ENCODE measurements around the gene ALKBH2.

DNA sequence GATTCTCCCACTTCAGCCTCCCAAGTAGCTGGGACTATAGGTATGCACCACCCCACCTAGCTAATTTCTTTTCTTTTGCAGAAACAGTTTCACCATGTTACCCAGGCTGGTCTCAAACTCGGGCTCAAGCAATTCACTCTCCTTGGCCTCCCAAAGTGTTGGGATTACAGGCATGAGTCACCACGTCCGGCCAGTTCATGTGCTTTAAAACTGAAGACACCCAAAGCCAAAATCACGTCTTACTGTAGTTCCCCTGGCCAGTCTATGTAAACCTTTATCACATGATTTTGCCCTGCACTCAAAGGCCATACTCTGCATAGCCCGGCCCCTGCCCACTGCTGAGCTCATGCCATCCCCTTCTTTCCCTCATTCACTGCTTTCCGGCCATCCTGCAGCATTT is 4.5 kb downstream of the ALKBH2 start:
- TF ChIP-seq CREB1 (CRISPR knock-in tag; IDR thresholded peaks at IDR 0.05; ENCODE audit: low read depth): no peak
- TF ChIP-seq ZNF331 (CRISPR knock-in tag; IDR thresholded peaks at IDR 0.05; ENCODE audit: low read depth): no peak
- TF ChIP-seq, protein P1, sequence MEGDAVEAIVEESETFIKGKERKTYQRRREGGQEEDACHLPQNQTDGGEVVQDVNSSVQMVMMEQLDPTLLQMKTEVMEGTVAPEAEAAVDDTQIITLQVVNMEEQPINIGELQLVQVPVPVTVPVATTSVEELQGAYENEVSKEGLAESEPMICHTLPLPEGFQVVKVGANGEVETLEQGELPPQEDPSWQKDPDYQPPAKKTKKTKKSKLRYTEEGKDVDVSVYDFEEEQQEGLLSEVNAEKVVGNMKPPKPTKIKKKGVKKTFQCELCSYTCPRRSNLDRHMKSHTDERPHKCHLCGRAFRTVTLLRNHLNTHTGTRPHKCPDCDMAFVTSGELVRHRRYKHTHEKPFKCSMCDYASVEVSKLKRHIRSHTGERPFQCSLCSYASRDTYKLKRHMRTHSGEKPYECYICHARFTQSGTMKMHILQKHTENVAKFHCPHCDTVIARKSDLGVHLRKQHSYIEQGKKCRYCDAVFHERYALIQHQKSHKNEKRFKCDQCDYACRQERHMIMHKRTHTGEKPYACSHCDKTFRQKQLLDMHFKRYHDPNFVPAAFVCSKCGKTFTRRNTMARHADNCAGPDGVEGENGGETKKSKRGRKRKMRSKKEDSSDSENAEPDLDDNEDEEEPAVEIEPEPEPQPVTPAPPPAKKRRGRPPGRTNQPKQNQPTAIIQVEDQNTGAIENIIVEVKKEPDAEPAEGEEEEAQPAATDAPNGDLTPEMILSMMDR (conservative IDR thresholded peaks at IDR 0.05; ENCODE audit: low read depth in 2 of 2): no peak
- no peak for TF ChIP-seq EZH2 (IDR thresholded peaks at IDR 0.05; ENCODE audit: low read depth, unreplicated experiment)
- no peak for TF ChIP-seq POLR2AphosphoS5 (IDR thresholded peaks at IDR 0.05; ENCODE audit: low read depth)
- TF ChIP-seq, protein P2, sequence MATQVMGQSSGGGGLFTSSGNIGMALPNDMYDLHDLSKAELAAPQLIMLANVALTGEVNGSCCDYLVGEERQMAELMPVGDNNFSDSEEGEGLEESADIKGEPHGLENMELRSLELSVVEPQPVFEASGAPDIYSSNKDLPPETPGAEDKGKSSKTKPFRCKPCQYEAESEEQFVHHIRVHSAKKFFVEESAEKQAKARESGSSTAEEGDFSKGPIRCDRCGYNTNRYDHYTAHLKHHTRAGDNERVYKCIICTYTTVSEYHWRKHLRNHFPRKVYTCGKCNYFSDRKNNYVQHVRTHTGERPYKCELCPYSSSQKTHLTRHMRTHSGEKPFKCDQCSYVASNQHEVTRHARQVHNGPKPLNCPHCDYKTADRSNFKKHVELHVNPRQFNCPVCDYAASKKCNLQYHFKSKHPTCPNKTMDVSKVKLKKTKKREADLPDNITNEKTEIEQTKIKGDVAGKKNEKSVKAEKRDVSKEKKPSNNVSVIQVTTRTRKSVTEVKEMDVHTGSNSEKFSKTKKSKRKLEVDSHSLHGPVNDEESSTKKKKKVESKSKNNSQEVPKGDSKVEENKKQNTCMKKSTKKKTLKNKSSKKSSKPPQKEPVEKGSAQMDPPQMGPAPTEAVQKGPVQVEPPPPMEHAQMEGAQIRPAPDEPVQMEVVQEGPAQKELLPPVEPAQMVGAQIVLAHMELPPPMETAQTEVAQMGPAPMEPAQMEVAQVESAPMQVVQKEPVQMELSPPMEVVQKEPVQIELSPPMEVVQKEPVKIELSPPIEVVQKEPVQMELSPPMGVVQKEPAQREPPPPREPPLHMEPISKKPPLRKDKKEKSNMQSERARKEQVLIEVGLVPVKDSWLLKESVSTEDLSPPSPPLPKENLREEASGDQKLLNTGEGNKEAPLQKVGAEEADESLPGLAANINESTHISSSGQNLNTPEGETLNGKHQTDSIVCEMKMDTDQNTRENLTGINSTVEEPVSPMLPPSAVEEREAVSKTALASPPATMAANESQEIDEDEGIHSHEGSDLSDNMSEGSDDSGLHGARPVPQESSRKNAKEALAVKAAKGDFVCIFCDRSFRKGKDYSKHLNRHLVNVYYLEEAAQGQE (IDR thresholded peaks at IDR 0.05; ENCODE audit: unreplicated experiment): no peak
- TF ChIP-seq EZH2phosphoT487 (IDR thresholded peaks at IDR 0.05; ENCODE audit: unreplicated experiment): no peak
- TF ChIP-seq STAT1 (IDR thresholded peaks at IDR 0.05; ENCODE audit: unreplicated experiment): no peak
- no peak for TF ChIP-seq ZNF114 (CRISPR knock-in tag; IDR thresholded peaks at IDR 0.05)
- TF ChIP-seq JUNB (IDR thresholded peaks at IDR 0.05; ENCODE audit: unreplicated experiment): no peak
- no peak for TF ChIP-seq NANOG (IDR thresholded peaks at IDR 0.05; ENCODE audit: borderline replicate concordance)
